Ovary (tissue), 3 donors: ENCODE results near the gene PCNT.

Experiments
- POLR2A ChIP-seq: fragments of 450-650 bp; IDR thresholded peaks from one replicate; pipeline ENCODE4 v1.6.1; 2017; ENCODE audit warnings: antibody characterized with exemption, mild to moderate bottlenecking, moderate library complexity
- TF ChIP-seq, protein P1 (sequence below), 3 donors: fragments of 450-650 bp in 2 of 3; fragments of 200-600 bp in 1 of 3; IDR thresholded peaks; one replicate each; pipeline versions ENCODE4 v1.5.1 to v1.8.0; 2016 to 2022; ENCODE audit warnings: antibody characterized with exemption in 3 of 3, mild to moderate bottlenecking in 1 of 3
- donor health status: DM: no; HTN: no; CAD: no.

DNA sequence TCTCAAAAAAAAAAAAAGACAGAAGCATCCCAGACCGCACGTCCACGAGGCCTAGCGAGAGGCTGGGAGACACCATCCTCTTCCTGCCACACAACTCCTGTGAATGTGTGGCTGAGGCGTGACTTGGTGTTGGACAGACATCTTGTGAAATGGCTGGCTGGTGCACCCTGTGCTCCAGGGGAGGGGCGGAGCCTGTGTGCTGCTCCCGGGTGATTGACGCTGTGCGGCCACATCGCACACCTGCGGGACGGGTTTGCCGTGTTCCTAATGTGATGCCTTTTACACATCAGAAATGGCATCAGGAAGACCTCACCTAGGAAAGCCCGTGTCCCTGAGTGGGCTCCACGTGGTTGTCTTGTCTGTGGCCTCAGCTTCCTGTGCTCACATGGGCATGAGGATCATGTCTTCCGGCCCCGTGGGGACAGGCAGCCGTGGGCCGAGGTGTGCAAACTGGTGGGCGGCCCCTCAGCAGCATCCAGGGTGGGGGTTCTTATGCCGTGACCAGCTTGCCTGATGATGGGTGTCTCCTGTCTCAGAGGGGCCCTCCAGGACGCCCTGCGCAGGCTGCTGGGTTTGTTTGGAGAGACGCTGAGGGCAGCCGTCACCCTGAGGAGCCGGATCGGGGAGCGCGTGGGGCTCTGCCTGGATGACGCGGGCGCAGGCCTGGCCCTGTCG lies 64.4 kb downstream of the PCNT start:
- TF ChIP-seq POLR2A: no peak
- TF ChIP-seq, protein P1, sequence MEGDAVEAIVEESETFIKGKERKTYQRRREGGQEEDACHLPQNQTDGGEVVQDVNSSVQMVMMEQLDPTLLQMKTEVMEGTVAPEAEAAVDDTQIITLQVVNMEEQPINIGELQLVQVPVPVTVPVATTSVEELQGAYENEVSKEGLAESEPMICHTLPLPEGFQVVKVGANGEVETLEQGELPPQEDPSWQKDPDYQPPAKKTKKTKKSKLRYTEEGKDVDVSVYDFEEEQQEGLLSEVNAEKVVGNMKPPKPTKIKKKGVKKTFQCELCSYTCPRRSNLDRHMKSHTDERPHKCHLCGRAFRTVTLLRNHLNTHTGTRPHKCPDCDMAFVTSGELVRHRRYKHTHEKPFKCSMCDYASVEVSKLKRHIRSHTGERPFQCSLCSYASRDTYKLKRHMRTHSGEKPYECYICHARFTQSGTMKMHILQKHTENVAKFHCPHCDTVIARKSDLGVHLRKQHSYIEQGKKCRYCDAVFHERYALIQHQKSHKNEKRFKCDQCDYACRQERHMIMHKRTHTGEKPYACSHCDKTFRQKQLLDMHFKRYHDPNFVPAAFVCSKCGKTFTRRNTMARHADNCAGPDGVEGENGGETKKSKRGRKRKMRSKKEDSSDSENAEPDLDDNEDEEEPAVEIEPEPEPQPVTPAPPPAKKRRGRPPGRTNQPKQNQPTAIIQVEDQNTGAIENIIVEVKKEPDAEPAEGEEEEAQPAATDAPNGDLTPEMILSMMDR (IDR thresholded peaks at IDR 0.05): no peak
